Liver (tissue), 9 donors: Measurements from ENCODE around the gene BRI3BP. TPM values are rescaled to one million over a fixed set of nuclear protein-coding genes. Genes with fewer than 3 reads are reported as not detected.
"Not testable (repeated sequence)": the region's sequence is repeated elsewhere in the genome, so short reads cannot be mapped to it uniquely, and the experiment has no call there.

ENCODE experiments used
- DNase-seq: peaks from one replicate; pipeline ENCODE4 v3.0.0-alpha.2; 2017; ENCODE audit warnings: low spot score
- H3K27ac ChIP-seq, 2 donors: one replicate each; pipeline ENCODE4 v1.7.0; 2013; ENCODE audit warnings: inconsistent platforms in 2 of 2, low read length in 2 of 2, control low read depth in 1 of 2, low read depth in 1 of 2, mild to moderate bottlenecking in 1 of 2
- H3K27me3 ChIP-seq, 4 donors: one replicate each; pipeline versions ENCODE4 v1.6.1 to v1.7.0; 2013; ENCODE audit warnings: low read length in 3 of 4, inconsistent platforms in 1 of 4, mild to moderate bottlenecking in 1 of 4, moderate library complexity in 1 of 4; ENCODE audit not compliant: control insufficient read depth in 4 of 4, insufficient read depth in 4 of 4
- H3K36me3 ChIP-seq, 4 donors: one replicate each; pipeline versions ENCODE4 v1.6.1 to v1.7.0; 2013; ENCODE audit warnings: low read length in 3 of 4, mild to moderate bottlenecking in 3 of 4, low read depth in 1 of 4, moderate library complexity in 1 of 4; ENCODE audit not compliant: control insufficient read depth in 4 of 4, insufficient read depth in 3 of 4
- H3K4me1 ChIP-seq, 4 donors: one replicate each; pipeline versions ENCODE4 v1.6.1 to v1.7.0; 2013; ENCODE audit warnings: low read length in 3 of 4, mild to moderate bottlenecking in 3 of 4, moderate library complexity in 1 of 4; ENCODE audit not compliant: control insufficient read depth in 4 of 4, insufficient read depth in 4 of 4
- H3K4me3 ChIP-seq, 3 donors: one replicate each; pipeline versions ENCODE4 v1.6.1 to v1.7.0; 2013; ENCODE audit warnings: low read length in 3 of 3, control low read depth in 1 of 3, low read depth in 1 of 3, mild to moderate bottlenecking in 1 of 3
- H3K9ac ChIP-seq, 2 donors: one replicate each; pipeline ENCODE4 v1.7.0; 2013; ENCODE audit warnings: low read length in 2 of 2, mild to moderate bottlenecking in 2 of 2, moderate library complexity in 2 of 2, control low read depth in 1 of 2, low read depth in 1 of 2
- H3K9me3 ChIP-seq, 4 donors: one replicate each; pipeline versions ENCODE4 v1.6.1 to v1.7.0; 2013; ENCODE audit warnings: low read length in 3 of 4; ENCODE audit not compliant: control insufficient read depth in 4 of 4
- EGR1 ChIP-seq, 2 donors: IDR thresholded peaks; 2 replicates each; pipeline ENCODE4 v1.6.1; 2016 to 2018; ENCODE audit warnings: antibody characterized with exemption in 2 of 2, low read depth in 2 of 2
- FOXA1 ChIP-seq: IDR thresholded peaks from 2 replicates; pipeline ENCODE4 v1.6.1; 2016; ENCODE audit warnings: antibody characterized with exemption
- FOXA2 ChIP-seq: IDR thresholded peaks from 2 replicates; pipeline ENCODE4 v1.6.1; 2016; ENCODE audit warnings: antibody characterized with exemption
- GABPA ChIP-seq, 2 donors: IDR thresholded peaks in 1 of 2; conservative IDR thresholded peaks in 1 of 2; 2 replicates each; pipeline ENCODE4 v1.6.1; 2016; ENCODE audit warnings: antibody characterized with exemption in 2 of 2, mild to moderate bottlenecking in 1 of 2, moderate library complexity in 1 of 2
- HNF4A ChIP-seq, 2 donors: conservative IDR thresholded peaks; 2 replicates each; pipeline ENCODE4 v1.6.1; 2016; ENCODE audit warnings: antibody characterized with exemption in 2 of 2, mild to moderate bottlenecking in 2 of 2
- HNF4G ChIP-seq: IDR thresholded peaks from 2 replicates; pipeline ENCODE4 v1.6.1; 2016; ENCODE audit warnings: antibody characterized with exemption
- JUND ChIP-seq, 2 donors: IDR thresholded peaks; 2 replicates each; pipeline ENCODE4 v1.6.1; 2016; ENCODE audit warnings: antibody characterized with exemption in 2 of 2
- NR2F2 ChIP-seq: IDR thresholded peaks from 2 replicates; pipeline ENCODE4 v1.6.1; 2016; ENCODE audit warnings: antibody characterized with exemption
- RAD21 ChIP-seq, 2 donors: IDR thresholded peaks; 2 replicates each; pipeline ENCODE4 v1.6.1; 2016; ENCODE audit warnings: antibody characterized with exemption in 2 of 2, mild to moderate bottlenecking in 2 of 2
- RXRA ChIP-seq, 2 donors: IDR thresholded peaks; 2 replicates each; pipeline ENCODE4 v1.6.1; 2017 to 2018; ENCODE audit warnings: antibody characterized with exemption in 2 of 2, mild to moderate bottlenecking in 1 of 2
- SP1 ChIP-seq: IDR thresholded peaks from 2 replicates; pipeline ENCODE4 v1.6.1; 2018; ENCODE audit warnings: antibody characterized with exemption, mild to moderate bottlenecking
- TAF1 ChIP-seq: conservative IDR thresholded peaks from 2 replicates; pipeline ENCODE4 v1.6.1; 2016; ENCODE audit warnings: antibody characterized with exemption, mild to moderate bottlenecking
- YY1 ChIP-seq: IDR thresholded peaks from 2 replicates; pipeline ENCODE4 v1.6.1; 2016; ENCODE audit warnings: antibody characterized with exemption, mild to moderate bottlenecking
- WGBS: extraction: QIAGEN DNeasy Blood & Tissue Kit; methylation state at CpG from one replicate; pipeline ENCODE4 v1.1.7; 2013; 5-methylcytosine and 5-hydroxymethylcytosine counted together
- polyA plus RNA-seq, 2 donors: library from polyadenylated mRNA; stranded (reverse) in 1 of 2; unstranded in 1 of 2; fragments of 200-250 nt in 1 of 2; fragments of >200 nt in 1 of 2; fragmentation: Nextera tagmentation in 1 of 2; extraction: Ambion mirVana in 1 of 2; gene quantifications; one replicate each; pipeline versions ENCODE4 v1.2.1 to v1.2.3, GENCODE V29; 2013 to 2015
- total RNA-seq, 2 donors: library from RNA; depleted of rRNA; stranded (reverse); fragments of >200 nt; gene quantifications; one replicate each; pipeline ENCODE4 v1.2.3, GENCODE V29; 2014
- TF ChIP-seq, protein P1 (sequence below): IDR thresholded peaks from 2 replicates; pipeline ENCODE4 v1.6.1; 2016; ENCODE audit warnings: antibody characterized with exemption
- TF ChIP-seq, protein P2 (sequence below): fragments of 150-350 bp; IDR thresholded peaks from 2 replicates; pipeline ENCODE4 v1.5.1; 2017; ENCODE audit warnings: improper control_type of control experiment, low read depth, low read length; ENCODE audit not compliant: missing input control
- TF ChIP-seq, protein P3 (sequence below): IDR thresholded peaks from 2 replicates; pipeline ENCODE4 v1.6.1; 2016; ENCODE audit warnings: antibody characterized with exemption
- TF ChIP-seq, protein P4 (sequence below): IDR thresholded peaks from 2 replicates; pipeline ENCODE4 v1.6.1; 2016; ENCODE audit warnings: antibody characterized with exemption
- TF ChIP-seq, protein P5 (sequence below): IDR thresholded peaks from 2 replicates; pipeline ENCODE4 v1.6.1; 2016; ENCODE audit warnings: antibody characterized with exemption, mild to moderate bottlenecking
- donor health status: healthy.
- donor health status: healthy.
- donor health status: healthy.
- donor health status: healthy.
- donor health status: healthy.

The BRI3BP gene
- total and polyA plus RNA-seq, 4 donors = 2.4 to 15.3 (median 4.7) TPM

DNA sequence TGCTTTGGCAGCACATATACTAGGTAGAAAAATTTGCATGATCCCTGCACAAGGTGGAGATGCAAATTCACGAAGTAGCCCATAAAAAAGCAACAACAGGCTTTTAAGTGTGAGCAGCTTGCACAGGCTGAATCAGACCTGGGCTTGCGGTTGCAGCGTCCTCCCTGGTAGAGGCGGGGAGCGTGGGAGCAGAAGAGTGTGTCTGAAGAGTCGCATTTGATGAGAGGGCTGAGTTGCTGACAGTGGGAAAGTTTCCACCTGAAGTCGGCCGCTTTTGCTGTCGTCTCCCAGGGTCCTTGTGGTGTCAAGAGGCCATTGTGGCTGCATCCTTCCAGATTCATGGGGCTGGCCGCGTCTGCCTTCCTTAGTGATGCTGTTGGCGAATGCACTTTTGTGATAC lies 78.0 kb downstream of the BRI3BP start:
- DNase-seq = no peak
- no peak overlapping the region for H3K9ac ChIP-seq
- WGBS = 97% methylated on average over 12 of the region's 12 CpGs
- H3K4me1 ChIP-seq = no peaks in the 10 kb centered on the region
- no peak overlapping the region for H3K27ac ChIP-seq
- H3K27me3 ChIP-seq = no peaks in the 10 kb centered on the region
- H3K9me3 ChIP-seq = no peaks in the 10 kb centered on the region
- TF ChIP-seq RXRA (IDR thresholded peaks at IDR 0.05) (no peak), NR2F2 (no peak)
- no peak overlapping the region for H3K4me3 ChIP-seq
- H3K36me3 ChIP-seq = peaks cover 0 to 3% (median 1%) of the 10 kb centered on the region in 4 donors

DNA sequence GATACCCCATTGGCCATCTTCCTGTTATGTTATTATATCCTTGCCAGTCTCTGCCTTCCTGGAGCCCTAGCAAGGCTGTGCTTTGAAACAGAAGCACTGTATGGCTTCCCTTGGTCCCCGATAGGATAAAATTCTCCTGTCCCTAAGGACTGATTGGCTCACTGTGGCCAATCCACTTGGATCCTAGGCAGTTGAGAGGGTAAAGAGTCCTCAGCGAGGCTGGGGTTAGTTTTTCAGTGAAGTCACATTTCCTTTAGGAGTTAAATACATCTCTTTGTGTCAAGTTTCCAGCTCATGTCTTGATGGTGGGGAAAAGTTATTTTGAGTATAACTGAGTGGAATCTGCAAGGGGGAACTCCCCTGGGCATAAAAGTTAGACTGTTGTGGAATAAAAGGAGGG lies 79.1 kb downstream of the BRI3BP start:
- peaks cover 0 to 3% (median 2%) of the 10 kb centered on the region in 4 donors for H3K36me3 ChIP-seq
- no peak overlapping the region for H3K4me3 ChIP-seq
- no peak for TF ChIP-seq YY1
- no peak for TF ChIP-seq HNF4A (conservative IDR thresholded peaks at IDR 0.05)
- no peak for TF ChIP-seq HNF4G
- no peak for TF ChIP-seq FOXA2
- TF ChIP-seq, protein P1, sequence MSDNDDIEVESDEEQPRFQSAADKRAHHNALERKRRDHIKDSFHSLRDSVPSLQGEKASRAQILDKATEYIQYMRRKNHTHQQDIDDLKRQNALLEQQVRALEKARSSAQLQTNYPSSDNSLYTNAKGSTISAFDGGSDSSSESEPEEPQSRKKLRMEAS = no peak
- TF ChIP-seq, protein P2, sequence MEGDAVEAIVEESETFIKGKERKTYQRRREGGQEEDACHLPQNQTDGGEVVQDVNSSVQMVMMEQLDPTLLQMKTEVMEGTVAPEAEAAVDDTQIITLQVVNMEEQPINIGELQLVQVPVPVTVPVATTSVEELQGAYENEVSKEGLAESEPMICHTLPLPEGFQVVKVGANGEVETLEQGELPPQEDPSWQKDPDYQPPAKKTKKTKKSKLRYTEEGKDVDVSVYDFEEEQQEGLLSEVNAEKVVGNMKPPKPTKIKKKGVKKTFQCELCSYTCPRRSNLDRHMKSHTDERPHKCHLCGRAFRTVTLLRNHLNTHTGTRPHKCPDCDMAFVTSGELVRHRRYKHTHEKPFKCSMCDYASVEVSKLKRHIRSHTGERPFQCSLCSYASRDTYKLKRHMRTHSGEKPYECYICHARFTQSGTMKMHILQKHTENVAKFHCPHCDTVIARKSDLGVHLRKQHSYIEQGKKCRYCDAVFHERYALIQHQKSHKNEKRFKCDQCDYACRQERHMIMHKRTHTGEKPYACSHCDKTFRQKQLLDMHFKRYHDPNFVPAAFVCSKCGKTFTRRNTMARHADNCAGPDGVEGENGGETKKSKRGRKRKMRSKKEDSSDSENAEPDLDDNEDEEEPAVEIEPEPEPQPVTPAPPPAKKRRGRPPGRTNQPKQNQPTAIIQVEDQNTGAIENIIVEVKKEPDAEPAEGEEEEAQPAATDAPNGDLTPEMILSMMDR = no peak
- TF ChIP-seq FOXA1 = no peak
- TF ChIP-seq, protein P3, sequence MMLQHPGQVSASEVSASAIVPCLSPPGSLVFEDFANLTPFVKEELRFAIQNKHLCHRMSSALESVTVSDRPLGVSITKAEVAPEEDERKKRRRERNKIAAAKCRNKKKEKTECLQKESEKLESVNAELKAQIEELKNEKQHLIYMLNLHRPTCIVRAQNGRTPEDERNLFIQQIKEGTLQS = no peak
- no peak for TF ChIP-seq NR2F2
- TF ChIP-seq GABPA (IDR thresholded peaks at IDR 0.05 in 1 of 2, conservative IDR thresholded peaks at IDR 0.05 in 1 of 2) = no peak
- TF ChIP-seq SP1 = no peak
- TF ChIP-seq JUND (IDR thresholded peaks at IDR 0.05) = no peak
- TF ChIP-seq TAF1 = no peak
- TF ChIP-seq RXRA (IDR thresholded peaks at IDR 0.05) = no peak
- TF ChIP-seq, protein P4, sequence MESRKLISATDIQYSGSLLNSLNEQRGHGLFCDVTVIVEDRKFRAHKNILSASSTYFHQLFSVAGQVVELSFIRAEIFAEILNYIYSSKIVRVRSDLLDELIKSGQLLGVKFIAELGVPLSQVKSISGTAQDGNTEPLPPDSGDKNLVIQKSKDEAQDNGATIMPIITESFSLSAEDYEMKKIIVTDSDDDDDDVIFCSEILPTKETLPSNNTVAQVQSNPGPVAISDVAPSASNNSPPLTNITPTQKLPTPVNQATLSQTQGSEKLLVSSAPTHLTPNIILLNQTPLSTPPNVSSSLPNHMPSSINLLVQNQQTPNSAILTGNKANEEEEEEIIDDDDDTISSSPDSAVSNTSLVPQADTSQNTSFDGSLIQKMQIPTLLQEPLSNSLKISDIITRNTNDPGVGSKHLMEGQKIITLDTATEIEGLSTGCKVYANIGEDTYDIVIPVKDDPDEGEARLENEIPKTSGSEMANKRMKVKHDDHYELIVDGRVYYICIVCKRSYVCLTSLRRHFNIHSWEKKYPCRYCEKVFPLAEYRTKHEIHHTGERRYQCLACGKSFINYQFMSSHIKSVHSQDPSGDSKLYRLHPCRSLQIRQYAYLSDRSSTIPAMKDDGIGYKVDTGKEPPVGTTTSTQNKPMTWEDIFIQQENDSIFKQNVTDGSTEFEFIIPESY = no peak
- no peak for TF ChIP-seq RAD21 (IDR thresholded peaks at IDR 0.05)
- TF ChIP-seq, protein P5, sequence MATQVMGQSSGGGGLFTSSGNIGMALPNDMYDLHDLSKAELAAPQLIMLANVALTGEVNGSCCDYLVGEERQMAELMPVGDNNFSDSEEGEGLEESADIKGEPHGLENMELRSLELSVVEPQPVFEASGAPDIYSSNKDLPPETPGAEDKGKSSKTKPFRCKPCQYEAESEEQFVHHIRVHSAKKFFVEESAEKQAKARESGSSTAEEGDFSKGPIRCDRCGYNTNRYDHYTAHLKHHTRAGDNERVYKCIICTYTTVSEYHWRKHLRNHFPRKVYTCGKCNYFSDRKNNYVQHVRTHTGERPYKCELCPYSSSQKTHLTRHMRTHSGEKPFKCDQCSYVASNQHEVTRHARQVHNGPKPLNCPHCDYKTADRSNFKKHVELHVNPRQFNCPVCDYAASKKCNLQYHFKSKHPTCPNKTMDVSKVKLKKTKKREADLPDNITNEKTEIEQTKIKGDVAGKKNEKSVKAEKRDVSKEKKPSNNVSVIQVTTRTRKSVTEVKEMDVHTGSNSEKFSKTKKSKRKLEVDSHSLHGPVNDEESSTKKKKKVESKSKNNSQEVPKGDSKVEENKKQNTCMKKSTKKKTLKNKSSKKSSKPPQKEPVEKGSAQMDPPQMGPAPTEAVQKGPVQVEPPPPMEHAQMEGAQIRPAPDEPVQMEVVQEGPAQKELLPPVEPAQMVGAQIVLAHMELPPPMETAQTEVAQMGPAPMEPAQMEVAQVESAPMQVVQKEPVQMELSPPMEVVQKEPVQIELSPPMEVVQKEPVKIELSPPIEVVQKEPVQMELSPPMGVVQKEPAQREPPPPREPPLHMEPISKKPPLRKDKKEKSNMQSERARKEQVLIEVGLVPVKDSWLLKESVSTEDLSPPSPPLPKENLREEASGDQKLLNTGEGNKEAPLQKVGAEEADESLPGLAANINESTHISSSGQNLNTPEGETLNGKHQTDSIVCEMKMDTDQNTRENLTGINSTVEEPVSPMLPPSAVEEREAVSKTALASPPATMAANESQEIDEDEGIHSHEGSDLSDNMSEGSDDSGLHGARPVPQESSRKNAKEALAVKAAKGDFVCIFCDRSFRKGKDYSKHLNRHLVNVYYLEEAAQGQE = no peak
- no peak for TF ChIP-seq EGR1 (IDR thresholded peaks at IDR 0.05; ENCODE audit: low read depth in 2 of 2)
- no peak for DNase-seq
- WGBS = 95% methylated on average over 2 of the region's 2 CpGs
- no peaks in the 10 kb centered on the region for H3K4me1 ChIP-seq
- H3K9ac ChIP-seq = no peak overlapping the region
- no peaks in the 10 kb centered on the region for H3K27me3 ChIP-seq
- H3K27ac ChIP-seq = no peak overlapping the region
- H3K9me3 ChIP-seq = no peaks in the 10 kb centered on the region

DNA sequence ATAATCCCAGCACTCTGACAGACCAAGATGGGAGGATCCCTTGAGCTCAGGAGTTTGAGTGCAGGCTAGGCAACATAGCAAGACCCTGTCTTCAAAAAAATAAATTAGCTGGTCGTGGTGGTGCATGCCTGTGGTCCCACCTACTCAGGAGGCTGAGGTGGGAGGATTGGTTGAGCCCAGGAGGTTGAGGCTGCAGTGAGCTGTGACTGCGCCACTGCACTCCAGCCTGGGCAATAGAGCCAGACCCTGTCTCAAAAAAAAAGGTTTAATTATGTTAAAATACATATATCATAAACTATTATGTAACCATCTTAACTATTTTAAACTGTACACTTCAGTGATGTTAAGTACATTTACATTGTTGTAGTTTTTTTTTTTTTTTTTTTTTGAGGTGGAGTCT lies 80.8 kb downstream of the BRI3BP start:
- H3K27ac ChIP-seq, H3K27me3 ChIP-seq, H3K36me3 ChIP-seq, H3K4me1 ChIP-seq, H3K4me3 ChIP-seq, DNase-seq, H3K9me3 ChIP-seq, H3K9ac ChIP-seq: not testable (repeated sequence)
- 93% methylated on average over 2 of the region's 2 CpGs for WGBS
